Stimulated activated CD8-positive, alpha-beta memory T cell treated with anti-CD3 and anti-CD28 coated beads, Interleukin-2, amount 100 ng/mL, for 1 hour (primary cell): ENCODE data around the gene PKDREJ.
A peak's percentile ranks its signal among the peaks of the same experiment; 100 is the strongest.

ENCODE experiments used
- DNase-seq, 2 donors: peaks; one replicate each; pipeline ENCODE4 v3.0.0-alpha.2; 2020; ENCODE audit warnings: low read depth in 2 of 2

Gene PKDREJ

GRCh38 chr22:46288846-46289243 lies 25.7 kb upstream of the PKDREJ start:
- no peak for DNase-seq

- no peak for DNase-seq
These were observed 25.0 kb upstream of the PKDREJ start for GRCh38 chr22:46287873-46288751.

GRCh38 chr22:46286941-46287872 lies 24.1 kb upstream of the PKDREJ start:
- no peak for DNase-seq

- DNase-seq: no peak
These were observed 22.9 kb upstream of the PKDREJ start for GRCh38 chr22:46286006-46286405.

- no peak for DNase-seq
These were observed 18.9 kb upstream of the PKDREJ start for GRCh38 chr22:46281866-46282678.

GRCh38 chr22:46280999-46281623 lies 18.0 kb upstream of the PKDREJ start:
- DNase-seq: peak in 1 of 2 donors; percentile 41

- no peak for DNase-seq
These were observed 17.1 kb upstream of the PKDREJ start for GRCh38 chr22:46280063-46280817.

GRCh38 chr22:46278656-46279645 lies 15.8 kb upstream of the PKDREJ start:
- DNase-seq: no peak

GRCh38 chr22:46276563-46276962 lies 13.4 kb upstream of the PKDREJ start:
- DNase-seq: no peak

GRCh38 chr22:46275455-46276122 lies 12.4 kb upstream of the PKDREJ start:
- DNase-seq: no peak

GRCh38 chr22:46274381-46274780 lies 11.2 kb upstream of the PKDREJ start:
- no peak for DNase-seq

GRCh38 chr22:46273432-46274148 lies 10.4 kb upstream of the PKDREJ start:
- DNase-seq: no peak

- DNase-seq: no peak
These were observed 9.8 kb upstream of the PKDREJ start for GRCh38 chr22:46272762-46273431.

GRCh38 chr22:46272196-46272595 lies 9.1 kb upstream of the PKDREJ start:
- no peak for DNase-seq

GRCh38 chr22:46269564-46269963 lies 6.4 kb upstream of the PKDREJ start:
- no peak for DNase-seq

GRCh38 chr22:46267431-46268279 lies 4.5 kb upstream of the PKDREJ start, which contains the start of gene TTC38:
TSS of gene TTC38 (plus strand) at chr22:46268008. CDS start at chr22:46268040, 32 bp downstream.
- no peak for DNase-seq
